H1 (cell line): ENCODE results near the gene ZNF311. TPM values are rescaled to one million over a fixed set of nuclear protein-coding genes. Genes with fewer than 3 reads are reported as not detected.

Experiments
- CTCF ChIA-PET: fragments of 300-600 bp; sonication (Branson Sonifier 250); formaldehyde crosslinking; loops from one replicate; lab custom pipeline; 2021; ENCODE audit not compliant: partially characterized antibody; lab: Charles Lee
- POLR2A ChIA-PET: fragments of 300-600 bp; sonication (Branson Sonifier 250); formaldehyde crosslinking; loops from one replicate; lab custom pipeline; 2021; ENCODE audit warnings: inconsistent platforms; ENCODE audit not compliant: partially characterized antibody; lab: Charles Lee
- DNase-seq, 2 experiments: peaks; one replicate each; pipeline versions ENCODE4 v3.0.0 to v3.0.0-alpha.2; 2010 to 2022; ENCODE audit warnings: low spot score in 2 of 2, low read depth in 1 of 2, mixed read lengths in 1 of 2
- FAIRE-seq: peaks from 2 replicates; lab custom pipeline; 2011; peaks lifted over from hg19 to GRCh38; lab: Jason Lieb, UNC
- H2AFZ ChIP-seq: 2 replicates; pipeline ENCODE4 v1.8.1; 2012; ENCODE audit warnings: low read length, inconsistent platforms
- H2AK5ac ChIP-seq: 2 replicates; pipeline ENCODE4 v1.6.1; 2013; ENCODE audit warnings: low read depth, low read length
- H2BK120ac ChIP-seq: replicated peaks from 2 replicates; pipeline ENCODE3; 2013; ENCODE audit warnings: low read depth, low read length, inconsistent platforms
- H2BK12ac ChIP-seq: 2 replicates; pipeline ENCODE4 v1.6.1; 2013; ENCODE audit warnings: low read depth, low read length
- H2BK15ac ChIP-seq: 2 replicates; pipeline ENCODE4 v1.6.1; 2013; ENCODE audit warnings: low read length
- H2BK20ac ChIP-seq: 2 replicates; pipeline ENCODE4 v1.6.1; 2013; ENCODE audit warnings: low read length
- H2BK5ac ChIP-seq: 2 replicates; pipeline ENCODE4 v1.6.1; 2013; ENCODE audit warnings: low read depth, low read length
- H3K14ac ChIP-seq: 2 replicates; pipeline ENCODE4 v1.6.1; 2013; ENCODE audit warnings: inconsistent platforms; ENCODE audit not compliant: insufficient read length
- H3K18ac ChIP-seq: 2 replicates; pipeline ENCODE4 v1.6.1; 2013; ENCODE audit warnings: low read length; ENCODE audit errors: extremely low read depth
- H3K23ac ChIP-seq: 2 replicates; pipeline ENCODE4 v1.6.1; 2013; ENCODE audit warnings: inconsistent platforms; ENCODE audit not compliant: insufficient read length
- H3K23me2 ChIP-seq: 2 replicates; pipeline ENCODE4 v1.6.1; 2013; ENCODE audit warnings: low read depth, low read length
- H3K27ac ChIP-seq: 2 replicates; pipeline ENCODE4 v1.6.1; 2011; ENCODE audit warnings: low read depth, low read length, inconsistent platforms
- H3K27me3 ChIP-seq, 4 experiments: replicated peaks in 1 of 4; 1 replicate in 1 of 4; 2 replicates in 3 of 4; pipeline versions ENCODE4 v1.6.1 to v1.8.1; 2011 to 2013; ENCODE audit warnings: low read length in 3 of 4, mild to moderate bottlenecking in 3 of 4, inconsistent platforms in 2 of 4, mixed read lengths in 2 of 4, moderate library complexity in 1 of 4; ENCODE audit not compliant: control insufficient read depth in 3 of 4, insufficient read depth in 3 of 4; ENCODE audit errors: extremely low read depth in 1 of 4
- H3K36me3 ChIP-seq, 4 experiments: 2 replicates each; pipeline versions ENCODE4 v1.6.1 to v1.8.1; 2011 to 2013; ENCODE audit warnings: mild to moderate bottlenecking in 4 of 4, low read length in 3 of 4, moderate library complexity in 2 of 4, control low read depth in 1 of 4, inconsistent platforms in 1 of 4; ENCODE audit not compliant: insufficient read depth in 4 of 4, control insufficient read depth in 2 of 4
- H3K4ac ChIP-seq: replicated peaks from 2 replicates; pipeline ENCODE3; 2013; ENCODE audit warnings: low read length, low read depth, mixed read lengths, inconsistent platforms; ENCODE audit not compliant: insufficient read length
- H3K4me1 ChIP-seq, 4 experiments: replicated peaks in 1 of 4; 1 replicate in 1 of 4; 2 replicates in 3 of 4; pipeline versions ENCODE4 v1.6.1 to v1.8.1; 2011 to 2013; ENCODE audit warnings: low read length in 3 of 4, inconsistent platforms in 2 of 4, mixed read lengths in 1 of 4; ENCODE audit not compliant: insufficient read depth in 4 of 4, control insufficient read depth in 3 of 4
- H3K4me2 ChIP-seq, 2 experiments: 2 replicates each; pipeline versions ENCODE4 v1.6.1 to v1.8.1; 2011 to 2013; ENCODE audit warnings: low read depth in 2 of 2, low read length in 2 of 2, control low read depth in 1 of 2, inconsistent platforms in 1 of 2, mild to moderate bottlenecking in 1 of 2; ENCODE audit not compliant: insufficient read depth in 1 of 2
- H3K4me3 ChIP-seq, 4 experiments: fragments of 200-600, 300-600 bp in 1 of 4; sonication (generic), shearing (Covaris generic), sonication (Bioruptor Twin) in 1 of 4; 2 replicates each; pipeline versions ENCODE4 v1.5.1 to v1.8.1; 2011 to 2016; ENCODE audit warnings: low read length in 4 of 4, low read depth in 3 of 4, control low read depth in 2 of 4, inconsistent platforms in 2 of 4, mild to moderate bottlenecking in 2 of 4, mixed read lengths in 1 of 4, moderate library complexity in 1 of 4; ENCODE audit not compliant: insufficient read depth in 2 of 4; ENCODE audit errors: extremely low read depth in 1 of 4
- H3K56ac ChIP-seq: replicated peaks from 2 replicates; pipeline ENCODE3; 2013; ENCODE audit warnings: low read depth, mild to moderate bottlenecking, mixed read lengths, low read length, inconsistent platforms; ENCODE audit not compliant: insufficient read length
- H3K79me1 ChIP-seq: 2 replicates; pipeline ENCODE4 v1.6.1; 2013; ENCODE audit warnings: low read depth, low read length, control low read depth
- H3K79me2 ChIP-seq, 2 experiments: 2 replicates each; pipeline versions ENCODE4 v1.6.1 to v1.8.1; 2012 to 2013; ENCODE audit warnings: low read length in 2 of 2, mild to moderate bottlenecking in 2 of 2, inconsistent platforms in 1 of 2; ENCODE audit not compliant: insufficient read depth in 2 of 2, control insufficient read depth in 1 of 2
- H3K9ac ChIP-seq, 4 experiments: replicated peaks in 1 of 4; 1 replicate in 1 of 4; 2 replicates in 3 of 4; pipeline versions ENCODE4 v1.6.1 to v1.8.1; 2011 to 2013; ENCODE audit warnings: low read depth in 3 of 4, low read length in 3 of 4, control low read depth in 2 of 4, mild to moderate bottlenecking in 2 of 4, moderate library complexity in 2 of 4, inconsistent platforms in 1 of 4; ENCODE audit errors: extremely low read depth in 1 of 4
- H3K9me3 ChIP-seq, 2 experiments: 2 replicates each; pipeline versions ENCODE4 v1.6.1 to v1.8.1; 2012 to 2013; ENCODE audit warnings: mild to moderate bottlenecking in 2 of 2, moderate library complexity in 2 of 2, control low read depth in 1 of 2, inconsistent platforms in 1 of 2, low read depth in 1 of 2, low read length in 1 of 2, mixed read lengths in 1 of 2; ENCODE audit not compliant: insufficient read depth in 2 of 2
- H4K20me1 ChIP-seq, 2 experiments: replicated peaks in 1 of 2; 2 replicates each; pipeline versions ENCODE3 to v1.8.1; 2011 to 2013; ENCODE audit warnings: inconsistent platforms in 2 of 2, low read length in 2 of 2, mild to moderate bottlenecking in 1 of 2; ENCODE audit not compliant: insufficient read depth in 2 of 2, control insufficient read depth in 1 of 2
- H4K5ac ChIP-seq: 2 replicates; pipeline ENCODE4 v1.6.1; 2013; ENCODE audit warnings: low read length, low read depth, mixed read lengths, inconsistent platforms; ENCODE audit not compliant: insufficient read length
- H4K8ac ChIP-seq: 2 replicates; pipeline ENCODE4 v1.8.0; 2013; ENCODE audit warnings: mild to moderate bottlenecking, moderate library complexity, low read length, inconsistent platforms; ENCODE audit not compliant: insufficient read depth; ENCODE audit errors: extremely low read depth
- H4K91ac ChIP-seq: replicated peaks from 2 replicates; pipeline ENCODE3; 2013; ENCODE audit warnings: low read length, mixed read lengths, inconsistent platforms; ENCODE audit not compliant: insufficient read length
- ASH2L ChIP-seq: fragments of 200-600, 300-600 bp; sonication (generic); IDR thresholded peaks from one replicate; pipeline ENCODE4 v1.7.1; 2017; ENCODE audit warnings: low read length
- BACH1 ChIP-seq: IDR thresholded peaks from 2 replicates; pipeline ENCODE4 v1.6.1; 2012; ENCODE audit warnings: low read length, improper control_type of control experiment
- CHD2 ChIP-seq: IDR thresholded peaks from 2 replicates; pipeline ENCODE4 v1.6.1; 2012; ENCODE audit warnings: low read length, improper control_type of control experiment
- CTCF ChIP-seq, 3 experiments: IDR thresholded peaks; 1 replicate in 2 of 3; 2 replicates in 1 of 3; pipeline versions ENCODE4 v1.5.1 to v1.6.1; 2011; ENCODE audit warnings: low read length in 3 of 3, mild to moderate bottlenecking in 3 of 3, inconsistent platforms in 2 of 3, low read depth in 1 of 3, moderate library complexity in 1 of 3; ENCODE audit not compliant: insufficient read depth in 1 of 3; ENCODE audit errors: control extremely low read depth in 1 of 3
- FOSL1 ChIP-seq: IDR thresholded peaks from 2 replicates; pipeline ENCODE4 v1.6.1; 2011; ENCODE audit warnings: mild to moderate bottlenecking, low read depth, low read length, moderate library complexity; ENCODE audit not compliant: insufficient read depth
- HDAC2 ChIP-seq, 2 experiments: fragments of 300-600 bp in 1 of 2; sonication (generic) in 1 of 2; IDR thresholded peaks; 2 replicates each; pipeline ENCODE4 v1.6.1; 2011 to 2012; ENCODE audit warnings: low read depth in 2 of 2, low read length in 2 of 2, mild to moderate bottlenecking in 2 of 2, moderate library complexity in 2 of 2, borderline replicate concordance in 1 of 2, inconsistent platforms in 1 of 2
- NANOG ChIP-seq: IDR thresholded peaks from 2 replicates; pipeline ENCODE4 v1.6.1; 2011; ENCODE audit warnings: low read length, low read depth, mild to moderate bottlenecking, inconsistent platforms; ENCODE audit not compliant: insufficient read depth, poor library complexity, severe bottlenecking
- RFX5 ChIP-seq: IDR thresholded peaks from 2 replicates; pipeline ENCODE4 v1.6.1; 2011; ENCODE audit warnings: low read depth, low read length, improper control_type of control experiment, borderline replicate concordance
- TAF7 ChIP-seq: optimal IDR thresholded peaks from 2 replicates; pipeline ENCODE3; 2011; ENCODE audit warnings: low read depth, mild to moderate bottlenecking, inconsistent platforms, low read length, moderate library complexity, borderline replicate concordance
- TBP ChIP-seq: IDR thresholded peaks from 2 replicates; pipeline ENCODE4 v1.6.1; 2011; ENCODE audit warnings: low read depth, low read length, improper control_type of control experiment
- WGBS, 2 experiments: shearing (Covaris generic) in 1 of 2; methylation state at CpG; one replicate each; pipeline versions ENCODE4 v1.1.6 to v1.1.7; 2013 to 2015; ENCODE audit warnings: low lambda C conversion rate in 2 of 2, mixed read lengths in 2 of 2, inconsistent platforms in 1 of 2, low coverage in 1 of 2, missing lambda C conversion rate in 1 of 2; ENCODE audit not compliant: insufficient replicate concordance in 2 of 2, insufficient coverage in 1 of 2, insufficient read length in 1 of 2; ENCODE audit errors: extremely low coverage in 1 of 2, missing lambda C conversion rate in 1 of 2; 5-methylcytosine and 5-hydroxymethylcytosine counted together
- polyA plus RNA-seq, 7 experiments: library from polyadenylated mRNA; depleted of rRNA in 3 of 7; stranded (reverse) in 5 of 7; unstranded in 2 of 7; fragments of >200 nt in 5 of 7; fragments of 200-250 nt in 2 of 7; gene quantifications; 1 replicate in 5 of 7; 2 replicates in 1 of 7; 4 replicates in 1 of 7; pipeline versions ENCODE4 v1.2.1 to v1.2.3, GENCODE V29; 2011 to 2013; ENCODE audit warnings: missing spikeins in 2 of 7, mixed read lengths in 2 of 7
- total RNA-seq: library from RNA; stranded (reverse); fragmentation: NEBNext Ultra II Directional; extraction: Animal tissue kit (Norgen Biotek cat#: 25700); gene quantifications from 2 replicates; pipeline ENCODE4 v1.2.1, GENCODE V29; 2021

The ZNF311 gene
- total and polyA plus RNA-seq, 2 of the 8 experiments (the other 6 are each of a cell fraction or from before 2014, with no cell fraction given), result 1.9 to 4.2 TPM

DNA sequence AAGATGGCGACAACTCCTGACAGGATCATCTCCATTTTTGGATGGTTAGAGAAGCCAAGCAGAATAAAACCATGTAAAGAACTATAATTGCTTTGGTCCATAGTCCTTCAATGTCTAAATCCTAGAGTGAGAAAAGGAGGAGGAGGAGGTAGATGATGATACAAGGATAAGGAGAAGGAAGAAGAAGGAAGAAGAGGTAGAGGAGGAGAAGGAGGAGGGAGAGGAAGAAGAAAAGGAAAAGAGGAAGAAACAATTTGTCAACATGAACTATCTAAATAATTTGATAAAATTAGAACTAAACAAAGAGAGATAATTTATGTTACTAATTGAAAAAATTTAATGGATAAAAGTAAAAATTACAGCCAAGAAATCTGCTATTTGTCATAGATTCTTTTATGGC is 40.0 kb upstream of the ZNF311 start, which contains the start of gene OR2W1:
Gene OR2W1 (minus strand): TSS at position 101 of the 400 bp plus-strand sequence. CDS start 0 bp downstream, at position 101.
- H3K18ac ChIP-seq, result no peak within 1 kb of the TSS
- no peak within 1 kb of the TSS for H4K5ac ChIP-seq
- H3K9me3 ChIP-seq, result no peaks in the 10 kb centered on the region
- H3K23ac ChIP-seq, result no peak within 1 kb of the TSS
- no peak within 1 kb of the TSS for H2AFZ ChIP-seq
- no peak within 1 kb of the TSS for H3K4me3 ChIP-seq
- 89% methylated on average over 1 of the region's 1 CpG; no CpG with 5 or more reads in 1 of the 2 experiments for WGBS, 2 experiments
- H3K23me2 ChIP-seq, result no peaks in the 10 kb centered on the region
- no peak within 1 kb of the TSS for H3K4me2 ChIP-seq
- no peaks in the 10 kb centered on the region for H3K4me1 ChIP-seq
- H4K91ac ChIP-seq, result no peak within 1 kb of the TSS
- no peak within 1 kb of the TSS for H4K8ac ChIP-seq
- H3K79me2 ChIP-seq, result no peaks in the 10 kb centered on the region
- H4K20me1 ChIP-seq, result no peaks in the 10 kb centered on the region
- H2BK15ac ChIP-seq, result no peak within 1 kb of the TSS
- no peak within 1 kb of the TSS for H2BK5ac ChIP-seq
- no peaks in the 10 kb centered on the region for H3K36me3 ChIP-seq
- no peak within 1 kb of the TSS for H2BK20ac ChIP-seq
- H3K56ac ChIP-seq, result no peak within 1 kb of the TSS
- H3K79me1 ChIP-seq, result no peaks in the 10 kb centered on the region
- H2BK120ac ChIP-seq, result no peak within 1 kb of the TSS
- POLR2A ChIA-PET, result no interaction called here
- H3K9ac ChIP-seq, result no peak within 1 kb of the TSS
- CTCF ChIA-PET, result interaction anchor here (1.2 kb wide), 1 partner anchor 27 kb away, joined by 3 read pairs; no protein-coding TSS in a partner anchor
- TF ChIP-seq CHD2, result no peak
- TF ChIP-seq NANOG, result no peak
- no peak for TF ChIP-seq ASH2L
- TF ChIP-seq CTCF (IDR thresholded peaks at IDR 0.05; ENCODE audit: control extremely low read depth in 1 of 3, insufficient read depth in 1 of 3, low read depth in 1 of 3, low read length in 3 of 3), result no peak
- no peak for TF ChIP-seq RFX5
- no peak for TF ChIP-seq TBP
- TF ChIP-seq HDAC2 (IDR thresholded peaks at IDR 0.05; ENCODE audit: borderline replicate concordance in 1 of 2, low read depth in 2 of 2, low read length in 2 of 2), result no peak
- TF ChIP-seq BACH1, result no peak
- no peak for TF ChIP-seq TAF7
- no peak for TF ChIP-seq FOSL1
- H3K27me3 ChIP-seq, result no peaks in the 10 kb centered on the region
- no peak within 1 kb of the TSS for H3K27ac ChIP-seq
- no peak within 1 kb of the TSS for H3K4ac ChIP-seq
- H3K14ac ChIP-seq, result no peak within 1 kb of the TSS
- FAIRE-seq (no peak), DNase-seq (no peak)
- no peak within 1 kb of the TSS for H2AK5ac ChIP-seq
- H2BK12ac ChIP-seq, result no peak within 1 kb of the TSS
